H1 (cell line): ENCODE results near the gene SOAT2. TPM values are rescaled to one million over a fixed set of nuclear protein-coding genes. Genes with fewer than 3 reads are reported as not detected.

Source experiments
- CHD1 ChIP-seq: IDR thresholded peaks from 2 replicates; pipeline ENCODE4 v1.6.1; 2012; ENCODE audit warnings: low read depth, low read length, improper control_type of control experiment
- polyA plus RNA-seq, 7 experiments: library from polyadenylated mRNA; depleted of rRNA in 3 of 7; stranded (reverse) in 5 of 7; unstranded in 2 of 7; fragments of >200 nt in 5 of 7; fragments of 200-250 nt in 2 of 7; gene quantifications; 1 replicate in 5 of 7; 2 replicates in 1 of 7; 4 replicates in 1 of 7; pipeline versions ENCODE4 v1.2.1 to v1.2.3, GENCODE V29; 2011 to 2013; ENCODE audit warnings: missing spikeins in 2 of 7, mixed read lengths in 2 of 7
- total RNA-seq: library from RNA; stranded (reverse); fragmentation: NEBNext Ultra II Directional; extraction: Animal tissue kit (Norgen Biotek cat#: 25700); gene quantifications from 2 replicates; pipeline ENCODE4 v1.2.1, GENCODE V29; 2021
- TF ChIP-seq, protein P1 (sequence below): fragments of 300-600 bp; sonication (generic); IDR thresholded peaks from 2 replicates; pipeline ENCODE4 v1.7.1; 2012; ENCODE audit warnings: low read length, moderate library complexity, mild to moderate bottlenecking, inconsistent platforms; ENCODE audit not compliant: insufficient replicate concordance

Gene SOAT2
- total and polyA plus RNA-seq, 2 of the 8 experiments (the other 6 are each of a cell fraction or from before 2014, with no cell fraction given) = 0.08 TPM; not detected in 1

DNA sequence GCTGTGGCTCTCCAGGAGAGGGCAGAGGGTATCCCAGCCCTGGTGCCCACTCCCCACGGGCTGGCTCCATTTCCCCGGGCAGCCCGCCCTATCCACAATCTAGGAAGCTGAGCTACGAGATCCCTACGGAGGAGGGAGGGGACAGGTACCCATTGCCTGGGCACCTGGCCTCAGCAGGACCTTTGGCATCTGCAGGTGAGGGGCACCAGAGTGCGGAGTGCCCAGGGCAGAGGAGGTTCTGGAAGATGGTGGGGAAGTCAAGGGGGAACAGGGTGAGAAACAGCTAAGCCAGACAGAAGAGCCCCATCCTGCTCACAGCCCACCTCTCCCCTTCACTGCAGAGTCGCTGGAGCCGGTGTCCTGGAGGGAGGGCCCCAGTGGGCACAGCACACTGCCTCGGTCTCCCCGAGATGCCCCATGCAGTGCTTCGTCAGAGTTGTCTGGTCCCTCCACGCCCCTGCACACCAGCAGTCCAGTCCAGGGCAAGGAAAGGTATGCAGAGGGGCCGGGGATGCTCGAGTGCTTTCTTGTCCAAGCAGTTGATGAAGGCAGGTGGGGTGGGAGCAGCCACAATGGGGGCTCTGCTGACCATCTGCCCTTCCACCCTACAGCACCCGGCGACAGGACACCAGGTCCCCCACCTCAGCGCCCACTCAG is 43.1 kb upstream of the SOAT2 start (continued):
- TF ChIP-seq, protein P1, sequence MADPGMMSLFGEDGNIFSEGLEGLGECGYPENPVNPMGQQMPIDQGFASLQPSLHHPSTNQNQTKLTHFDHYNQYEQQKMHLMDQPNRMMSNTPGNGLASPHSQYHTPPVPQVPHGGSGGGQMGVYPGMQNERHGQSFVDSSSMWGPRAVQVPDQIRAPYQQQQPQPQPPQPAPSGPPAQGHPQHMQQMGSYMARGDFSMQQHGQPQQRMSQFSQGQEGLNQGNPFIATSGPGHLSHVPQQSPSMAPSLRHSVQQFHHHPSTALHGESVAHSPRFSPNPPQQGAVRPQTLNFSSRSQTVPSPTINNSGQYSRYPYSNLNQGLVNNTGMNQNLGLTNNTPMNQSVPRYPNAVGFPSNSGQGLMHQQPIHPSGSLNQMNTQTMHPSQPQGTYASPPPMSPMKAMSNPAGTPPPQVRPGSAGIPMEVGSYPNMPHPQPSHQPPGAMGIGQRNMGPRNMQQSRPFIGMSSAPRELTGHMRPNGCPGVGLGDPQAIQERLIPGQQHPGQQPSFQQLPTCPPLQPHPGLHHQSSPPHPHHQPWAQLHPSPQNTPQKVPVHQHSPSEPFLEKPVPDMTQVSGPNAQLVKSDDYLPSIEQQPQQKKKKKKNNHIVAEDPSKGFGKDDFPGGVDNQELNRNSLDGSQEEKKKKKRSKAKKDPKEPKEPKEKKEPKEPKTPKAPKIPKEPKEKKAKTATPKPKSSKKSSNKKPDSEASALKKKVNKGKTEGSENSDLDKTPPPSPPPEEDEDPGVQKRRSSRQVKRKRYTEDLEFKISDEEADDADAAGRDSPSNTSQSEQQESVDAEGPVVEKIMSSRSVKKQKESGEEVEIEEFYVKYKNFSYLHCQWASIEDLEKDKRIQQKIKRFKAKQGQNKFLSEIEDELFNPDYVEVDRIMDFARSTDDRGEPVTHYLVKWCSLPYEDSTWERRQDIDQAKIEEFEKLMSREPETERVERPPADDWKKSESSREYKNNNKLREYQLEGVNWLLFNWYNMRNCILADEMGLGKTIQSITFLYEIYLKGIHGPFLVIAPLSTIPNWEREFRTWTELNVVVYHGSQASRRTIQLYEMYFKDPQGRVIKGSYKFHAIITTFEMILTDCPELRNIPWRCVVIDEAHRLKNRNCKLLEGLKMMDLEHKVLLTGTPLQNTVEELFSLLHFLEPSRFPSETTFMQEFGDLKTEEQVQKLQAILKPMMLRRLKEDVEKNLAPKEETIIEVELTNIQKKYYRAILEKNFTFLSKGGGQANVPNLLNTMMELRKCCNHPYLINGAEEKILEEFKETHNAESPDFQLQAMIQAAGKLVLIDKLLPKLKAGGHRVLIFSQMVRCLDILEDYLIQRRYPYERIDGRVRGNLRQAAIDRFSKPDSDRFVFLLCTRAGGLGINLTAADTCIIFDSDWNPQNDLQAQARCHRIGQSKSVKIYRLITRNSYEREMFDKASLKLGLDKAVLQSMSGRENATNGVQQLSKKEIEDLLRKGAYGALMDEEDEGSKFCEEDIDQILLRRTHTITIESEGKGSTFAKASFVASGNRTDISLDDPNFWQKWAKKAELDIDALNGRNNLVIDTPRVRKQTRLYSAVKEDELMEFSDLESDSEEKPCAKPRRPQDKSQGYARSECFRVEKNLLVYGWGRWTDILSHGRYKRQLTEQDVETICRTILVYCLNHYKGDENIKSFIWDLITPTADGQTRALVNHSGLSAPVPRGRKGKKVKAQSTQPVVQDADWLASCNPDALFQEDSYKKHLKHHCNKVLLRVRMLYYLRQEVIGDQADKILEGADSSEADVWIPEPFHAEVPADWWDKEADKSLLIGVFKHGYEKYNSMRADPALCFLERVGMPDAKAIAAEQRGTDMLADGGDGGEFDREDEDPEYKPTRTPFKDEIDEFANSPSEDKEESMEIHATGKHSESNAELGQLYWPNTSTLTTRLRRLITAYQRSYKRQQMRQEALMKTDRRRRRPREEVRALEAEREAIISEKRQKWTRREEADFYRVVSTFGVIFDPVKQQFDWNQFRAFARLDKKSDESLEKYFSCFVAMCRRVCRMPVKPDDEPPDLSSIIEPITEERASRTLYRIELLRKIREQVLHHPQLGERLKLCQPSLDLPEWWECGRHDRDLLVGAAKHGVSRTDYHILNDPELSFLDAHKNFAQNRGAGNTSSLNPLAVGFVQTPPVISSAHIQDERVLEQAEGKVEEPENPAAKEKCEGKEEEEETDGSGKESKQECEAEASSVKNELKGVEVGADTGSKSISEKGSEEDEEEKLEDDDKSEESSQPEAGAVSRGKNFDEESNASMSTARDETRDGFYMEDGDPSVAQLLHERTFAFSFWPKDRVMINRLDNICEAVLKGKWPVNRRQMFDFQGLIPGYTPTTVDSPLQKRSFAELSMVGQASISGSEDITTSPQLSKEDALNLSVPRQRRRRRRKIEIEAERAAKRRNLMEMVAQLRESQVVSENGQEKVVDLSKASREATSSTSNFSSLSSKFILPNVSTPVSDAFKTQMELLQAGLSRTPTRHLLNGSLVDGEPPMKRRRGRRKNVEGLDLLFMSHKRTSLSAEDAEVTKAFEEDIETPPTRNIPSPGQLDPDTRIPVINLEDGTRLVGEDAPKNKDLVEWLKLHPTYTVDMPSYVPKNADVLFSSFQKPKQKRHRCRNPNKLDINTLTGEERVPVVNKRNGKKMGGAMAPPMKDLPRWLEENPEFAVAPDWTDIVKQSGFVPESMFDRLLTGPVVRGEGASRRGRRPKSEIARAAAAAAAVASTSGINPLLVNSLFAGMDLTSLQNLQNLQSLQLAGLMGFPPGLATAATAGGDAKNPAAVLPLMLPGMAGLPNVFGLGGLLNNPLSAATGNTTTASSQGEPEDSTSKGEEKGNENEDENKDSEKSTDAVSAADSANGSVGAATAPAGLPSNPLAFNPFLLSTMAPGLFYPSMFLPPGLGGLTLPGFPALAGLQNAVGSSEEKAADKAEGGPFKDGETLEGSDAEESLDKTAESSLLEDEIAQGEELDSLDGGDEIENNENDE = no peak
- TF ChIP-seq CHD1 = no peak
